Adipocyte (in vitro differentiated cells): ENCODE data around the gene OXCT2.
A peak's percentile ranks its signal among the peaks of the same experiment; 100 is the strongest.
"Not testable (repeated sequence)": the region's sequence is repeated elsewhere in the genome, so short reads cannot be mapped to it uniquely, and the experiment has no call there.

Experiments used
- DNase-seq: peaks from one replicate; pipeline ENCODE4 v3.0.0-alpha.2; 2015; ENCODE audit warnings: low read depth
- H3K27me3 ChIP-seq: replicated peaks from 2 replicates; pipeline ENCODE4 v1.7.0; 2013; ENCODE audit warnings: mild to moderate bottlenecking, low read length, moderate library complexity; ENCODE audit not compliant: control insufficient read depth, insufficient read depth
- H3K36me3 ChIP-seq: 2 replicates; pipeline ENCODE4 v1.7.0; 2013; ENCODE audit warnings: low read length, mild to moderate bottlenecking, moderate library complexity; ENCODE audit not compliant: control insufficient read depth, insufficient read depth, severe bottlenecking
- H3K4me1 ChIP-seq: 2 replicates; pipeline ENCODE4 v1.7.0; 2013; ENCODE audit warnings: mild to moderate bottlenecking, low read length, moderate library complexity; ENCODE audit not compliant: control insufficient read depth, insufficient read depth
- H3K4me3 ChIP-seq: 2 replicates; pipeline ENCODE4 v1.7.0; 2013; ENCODE audit warnings: mild to moderate bottlenecking, low read length, moderate library complexity
- H3K9ac ChIP-seq: 2 replicates; pipeline ENCODE4 v1.7.0; 2013; ENCODE audit warnings: mild to moderate bottlenecking, low read length, moderate library complexity
- H3K9me3 ChIP-seq: 2 replicates; pipeline ENCODE4 v1.7.0; 2013; ENCODE audit warnings: mild to moderate bottlenecking, low read length, moderate library complexity; ENCODE audit not compliant: control insufficient read depth

Gene OXCT2

GRCh38 chr1:39771022-39771532 lies at the start of gene OXCT2:
Gene OXCT2, minus strand, starts transcription at chr1:39771348. Its CDS starts 93 bp downstream, at chr1:39771255.
- H3K9me3 ChIP-seq, H3K27me3 ChIP-seq, H3K9ac ChIP-seq, H3K36me3 ChIP-seq, H3K4me1 ChIP-seq, DNase-seq: not testable (repeated sequence)
- peak within 1 kb of the TSS; percentile 47 for H3K4me3 ChIP-seq

DNA sequence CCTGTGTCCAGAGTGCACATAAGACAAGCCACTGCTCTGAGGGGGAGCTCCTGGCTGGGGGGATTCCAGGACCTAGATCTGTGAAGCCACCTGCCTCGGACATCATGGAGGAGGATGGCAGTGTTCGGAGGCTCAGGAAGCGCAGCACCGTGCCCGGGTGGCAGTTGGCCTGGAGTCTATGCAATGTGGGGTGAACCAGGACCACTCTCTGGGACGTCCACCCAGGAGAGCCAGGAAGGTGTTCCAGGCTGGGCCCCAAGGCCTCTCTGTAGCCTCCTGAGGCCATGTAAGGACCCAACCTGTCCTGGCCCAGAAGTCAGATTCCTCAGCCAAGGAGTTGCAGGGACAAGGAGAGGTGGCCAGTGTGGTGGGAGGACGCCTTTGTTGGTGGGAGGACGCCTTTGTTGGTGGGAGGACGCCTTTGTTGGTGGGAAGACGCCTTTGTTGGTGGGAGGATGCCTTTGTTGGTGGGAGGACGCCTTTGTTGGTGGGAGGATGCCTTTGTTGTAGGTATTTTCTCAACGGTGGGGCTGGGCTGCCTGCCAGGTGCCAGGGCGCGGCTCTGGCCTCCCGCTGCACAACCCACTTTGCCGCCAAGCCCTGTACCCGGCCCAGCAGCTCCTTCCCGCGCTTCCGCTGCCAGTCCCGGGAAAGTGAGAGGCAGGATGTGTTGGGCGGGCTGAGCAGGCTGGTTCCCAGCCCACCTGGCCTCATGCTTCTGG lies 48.1 kb upstream of the OXCT2 start:
- Histone ChIP-seq H3K4me1 (no peaks in the 10 kb centered on the region), H3K27me3 (peaks cover 29% of the 10 kb centered on the region), H3K4me3 (no peak overlapping the region), H3K9me3 (no peaks in the 10 kb centered on the region), H3K36me3 (no peaks in the 10 kb centered on the region), H3K9ac (no peak overlapping the region)
- no peak for DNase-seq

- Histone ChIP-seq H3K36me3 (no peaks in the 10 kb centered on the region), H3K4me3 (no peak overlapping the region), H3K27me3 (peaks cover 26% of the 10 kb centered on the region), H3K9ac (no peak overlapping the region), H3K4me1 (no peaks in the 10 kb centered on the region), H3K9me3 (no peaks in the 10 kb centered on the region)
- no peak for DNase-seq
These were observed 47.3 kb upstream of the OXCT2 start for GRCh38 chr1:39818482-39818881.

DNA sequence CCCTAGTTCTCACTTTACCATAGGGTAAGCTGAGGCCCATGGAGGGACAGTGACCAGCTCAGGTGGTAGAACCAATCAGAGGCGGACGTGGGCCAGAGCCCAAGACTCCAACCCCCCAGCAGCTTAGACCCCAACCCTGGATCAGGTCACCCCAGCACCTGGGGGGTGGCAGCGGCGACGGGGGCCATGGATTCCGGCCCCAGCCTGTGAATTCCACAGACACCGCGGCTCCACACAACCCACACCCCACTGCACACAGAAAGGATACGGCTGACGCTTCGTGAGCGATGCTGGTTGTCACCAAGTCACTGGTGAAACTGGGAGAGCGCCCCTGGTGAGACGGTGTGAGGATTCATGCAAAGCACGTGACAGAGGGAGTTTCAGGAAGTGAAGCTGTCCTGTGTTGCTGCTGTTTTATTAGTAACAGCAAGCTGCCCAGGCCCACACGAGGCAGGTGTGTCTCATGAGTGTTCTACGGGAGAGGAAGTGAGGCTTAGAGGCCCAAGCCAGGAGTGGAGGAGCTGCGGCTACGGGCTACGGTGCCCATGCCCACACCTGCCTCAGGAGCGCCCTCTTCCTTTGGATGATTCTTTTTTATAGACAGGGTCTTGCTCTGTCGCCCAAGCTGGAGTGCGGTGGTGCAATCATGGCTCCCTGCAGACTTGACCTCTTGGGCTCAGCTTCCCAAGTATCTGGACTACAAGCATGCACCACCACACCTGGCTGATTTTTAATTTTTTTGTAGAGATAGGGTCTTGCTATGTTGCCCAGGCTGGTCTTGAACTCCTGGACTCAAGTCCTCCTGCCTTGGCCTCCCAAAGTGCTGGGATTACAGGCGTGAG lies 46.2 kb upstream of the OXCT2 start:
- H3K9ac ChIP-seq, DNase-seq, H3K4me1 ChIP-seq, H3K4me3 ChIP-seq, H3K36me3 ChIP-seq, H3K9me3 ChIP-seq: not testable (repeated sequence)
- peaks cover 26% of the 10 kb centered on the region for H3K27me3 ChIP-seq

- Histone ChIP-seq H3K27me3 (peaks cover 26% of the 10 kb centered on the region), H3K9me3 (no peaks in the 10 kb centered on the region), H3K4me1 (no peaks in the 10 kb centered on the region), H3K9ac (no peak overlapping the region), H3K36me3 (no peaks in the 10 kb centered on the region), H3K4me3 (no peak overlapping the region)
- peak; percentile 89 for DNase-seq
These were observed 45.4 kb upstream of the OXCT2 start for GRCh38 chr1:39816415-39817090.

GRCh38 chr1:39812913-39813312 lies 41.8 kb upstream of the OXCT2 start:
- no peaks in the 10 kb centered on the region for H3K4me1 ChIP-seq
- no peak overlapping the region for H3K4me3 ChIP-seq
- H3K27me3 ChIP-seq = peaks cover 2% of the 10 kb centered on the region
- H3K9me3 ChIP-seq = no peaks in the 10 kb centered on the region
- no peaks in the 10 kb centered on the region for H3K36me3 ChIP-seq
- H3K9ac ChIP-seq = no peak overlapping the region
- DNase-seq = no peak

GRCh38 chr1:39808784-39809517 lies 37.8 kb upstream of the OXCT2 start:
- H3K9ac ChIP-seq = no peak overlapping the region
- H3K27me3 ChIP-seq = no peaks in the 10 kb centered on the region
- DNase-seq = no peak
- H3K4me1 ChIP-seq = no peaks in the 10 kb centered on the region
- H3K36me3 ChIP-seq = no peaks in the 10 kb centered on the region
- peaks cover 7% of the 10 kb centered on the region for H3K9me3 ChIP-seq
- H3K4me3 ChIP-seq = no peak overlapping the region

DNA sequence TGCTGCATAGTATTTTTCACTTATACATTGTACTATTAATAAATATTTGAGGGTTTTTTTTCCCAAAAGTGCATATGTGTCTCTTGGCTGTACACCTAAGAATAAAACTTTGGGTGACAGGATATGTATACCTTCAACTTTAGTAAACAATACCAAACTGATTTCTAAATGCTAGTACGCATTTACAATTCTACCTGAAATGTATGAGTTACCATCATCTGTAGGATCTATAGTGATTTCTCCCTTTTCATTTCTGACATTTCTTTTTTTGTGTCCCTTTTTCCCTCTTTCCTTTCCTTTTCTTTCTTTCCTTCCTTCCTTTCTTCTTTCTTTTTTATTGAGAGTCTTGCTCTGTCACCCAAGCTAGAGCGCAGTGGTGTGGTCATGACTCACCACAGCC lies 34.2 kb upstream of the OXCT2 start:
- Histone ChIP-seq H3K9me3 (peaks cover 7% of the 10 kb centered on the region), H3K36me3 (no peaks in the 10 kb centered on the region), H3K27me3 (no peaks in the 10 kb centered on the region), H3K4me1 (peaks cover 2% of the 10 kb centered on the region), H3K4me3 (no peak overlapping the region), H3K9ac (no peak overlapping the region)
- DNase-seq = no peak

GRCh38 chr1:39802496-39803260 lies 31.5 kb upstream of the OXCT2 start:
- Histone ChIP-seq H3K4me1 (peaks cover 9% of the 10 kb centered on the region), H3K4me3 (no peak overlapping the region), H3K36me3 (no peaks in the 10 kb centered on the region), H3K27me3 (no peaks in the 10 kb centered on the region), H3K9ac (no peak overlapping the region), H3K9me3 (peaks cover 7% of the 10 kb centered on the region)
- no peak for DNase-seq

GRCh38 chr1:39800471-39800835 lies 29.3 kb upstream of the OXCT2 start:
- Histone ChIP-seq H3K4me3 (no peak overlapping the region), H3K9ac (no peak overlapping the region), H3K4me1 (peaks cover 9% of the 10 kb centered on the region), H3K36me3 (no peaks in the 10 kb centered on the region), H3K9me3 (peaks cover 4% of the 10 kb centered on the region), H3K27me3 (no peaks in the 10 kb centered on the region)
- no peak for DNase-seq
